ENCODE measurements around the gene KDM4C. TPM values are rescaled to one million over a fixed set of nuclear protein-coding genes. Genes with fewer than 3 reads are reported as not detected.
"Not testable (repeated sequence)": the region's sequence is repeated elsewhere in the genome, so short reads cannot be mapped to it uniquely, and the experiment has no call there.

The KDM4C gene
- total RNA-seq, 1 donor from 2014 or later: 51.1 TPM

GRCh38 chr9:7164440-7165330, 406.9 kb downstream of the KDM4C start:
- intact Hi-C loops (cut with DNase I): no loop called here
- DNase-seq (ENCODE audit: low spot score): no peak
- ATAC-seq: no peak

DNA sequence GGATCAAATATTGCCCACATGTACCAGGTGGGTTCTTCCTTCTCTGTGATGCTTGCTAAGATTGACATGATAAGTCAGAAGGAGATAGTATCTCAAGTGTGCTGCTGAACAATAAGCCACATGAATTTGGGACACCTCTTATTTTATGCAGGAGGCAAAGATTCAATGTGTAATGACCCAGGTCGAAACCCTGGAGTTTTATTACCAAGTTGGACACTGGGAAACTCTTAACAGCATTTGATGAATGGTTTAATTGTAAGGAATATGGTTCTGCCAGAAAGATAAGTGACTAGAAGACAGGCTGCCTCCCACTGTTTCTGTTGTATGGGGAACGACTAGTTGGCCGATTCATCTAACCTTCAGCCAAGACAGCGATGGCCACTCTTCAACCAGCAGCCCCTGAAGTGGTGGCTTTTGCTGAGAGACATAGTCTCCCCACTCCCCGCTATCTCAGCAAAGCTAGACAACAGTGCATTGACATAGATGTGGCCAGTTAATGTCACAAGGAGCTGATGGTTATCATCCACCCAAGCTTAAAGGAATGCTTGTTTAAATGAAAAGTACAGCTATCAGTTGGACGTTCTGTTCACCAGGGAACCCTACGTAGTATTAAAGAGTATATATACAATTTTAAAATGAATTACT, 407.7 kb downstream of the KDM4C start:
- intact Hi-C loops (cut with DNase I): no loop called here
- ATAC-seq: no peak

DNA sequence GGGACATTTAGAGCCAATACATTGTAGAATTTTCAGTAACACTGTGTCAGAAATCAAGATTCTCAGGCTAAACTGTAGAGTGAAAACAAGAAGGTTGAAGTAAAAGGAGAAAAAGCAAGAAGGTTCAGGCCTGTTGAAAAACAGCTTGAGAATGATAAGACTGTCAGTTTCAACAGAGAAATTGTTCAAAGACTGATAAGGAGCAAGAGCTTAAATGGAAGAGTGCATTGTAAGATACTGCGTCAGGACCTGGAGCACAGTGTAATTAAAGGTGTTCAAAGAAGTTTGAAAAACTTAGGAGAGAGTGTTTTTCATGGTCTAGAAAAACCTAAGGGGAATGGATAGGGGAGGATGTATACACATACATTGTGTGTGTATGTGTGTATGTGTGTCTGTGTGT, 408.3 kb downstream of the KDM4C start:
- DNase-seq (ENCODE audit: low spot score): no peak

More for the DNA sequence above, 407.7 kb downstream of the KDM4C start:
- no peak for DNase-seq (ENCODE audit: low spot score)

DNA sequence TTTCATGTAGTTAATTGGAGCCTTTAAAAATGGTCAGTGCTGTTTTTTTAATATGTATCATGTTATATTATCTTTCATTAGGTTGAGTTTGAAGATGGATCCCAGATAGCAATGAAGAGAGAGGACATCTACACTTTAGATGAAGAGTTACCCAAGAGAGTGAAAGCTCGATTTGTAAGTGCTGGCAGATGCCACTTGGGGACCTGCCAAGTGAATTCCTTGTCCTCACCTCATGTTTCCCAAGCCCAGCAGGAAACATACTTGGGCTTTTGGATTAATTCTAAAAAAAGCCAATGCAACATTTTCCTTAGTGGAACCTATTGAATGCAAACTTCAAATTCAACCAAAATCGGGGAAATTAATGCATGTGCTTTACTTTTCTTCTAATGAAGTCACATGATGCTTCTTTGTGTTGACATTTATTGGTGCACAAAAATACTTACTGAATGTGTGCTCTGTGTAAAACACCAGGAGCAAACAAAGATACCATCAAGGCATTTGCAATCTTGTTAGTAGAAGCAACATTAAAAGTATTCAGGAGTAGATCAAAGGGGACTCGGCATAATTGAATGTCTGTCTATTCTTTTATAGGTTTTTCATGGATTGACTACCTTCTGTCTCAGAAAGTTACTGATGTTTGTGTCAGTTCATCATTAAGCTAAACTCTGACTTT, 412.1 kb downstream of the KDM4C start:
- DNase-seq (ENCODE audit: low spot score) (no peak), ATAC-seq (no peak)
- intact Hi-C loops (cut with DNase I): no loop called here

More for the DNA sequence above, 408.3 kb downstream of the KDM4C start:
- ATAC-seq: no peak
- intact Hi-C loops (cut with DNase I): no loop called here

- intact Hi-C loops (cut with DNase I): no loop called here
- ATAC-seq: no peak
- no peak for DNase-seq (ENCODE audit: low spot score)
These were observed 413.8 kb downstream of the KDM4C start for GRCh38 chr9:7171396-7172153.

GRCh38 chr9:7172154-7173115, 414.7 kb downstream of the KDM4C start:
- intact Hi-C loops (cut with DNase I): no loop called here
- DNase-seq (ENCODE audit: low spot score) (no peak), ATAC-seq (peak; percentile 22)

GRCh38 chr9:7173139-7173538, 415.4 kb downstream of the KDM4C start:
- intact Hi-C loops (cut with DNase I): no loop called here
- DNase-seq (ENCODE audit: low spot score) (no peak), ATAC-seq (no peak)

- ATAC-seq (no peak), DNase-seq (ENCODE audit: low spot score) (no peak)
- intact Hi-C loops (cut with DNase I): no loop called here
These were observed 416.5 kb downstream of the KDM4C start for GRCh38 chr9:7174301-7174700.

GRCh38 chr9:7174884-7175283, 417.1 kb downstream of the KDM4C start:
- ATAC-seq: no peak
- intact Hi-C loops (cut with DNase I): no loop called here
- no peak for DNase-seq (ENCODE audit: low spot score)

GRCh38 chr9:7176561-7176960, 418.8 kb downstream of the KDM4C start:
- ATAC-seq (no peak), DNase-seq (ENCODE audit: low spot score) (no peak)
- intact Hi-C loops (cut with DNase I): no loop called here

GRCh38 chr9:7177383-7177782, 419.6 kb downstream of the KDM4C start:
- DNase-seq (ENCODE audit: low spot score): no peak
- intact Hi-C loops (cut with DNase I): no loop called here
- ATAC-seq: no peak

GRCh38 chr9:7178729-7179128, 421.0 kb downstream of the KDM4C start:
- intact Hi-C loops (cut with DNase I): no loop called here
- ATAC-seq: no peak
- DNase-seq (ENCODE audit: low spot score): no peak

DNA sequence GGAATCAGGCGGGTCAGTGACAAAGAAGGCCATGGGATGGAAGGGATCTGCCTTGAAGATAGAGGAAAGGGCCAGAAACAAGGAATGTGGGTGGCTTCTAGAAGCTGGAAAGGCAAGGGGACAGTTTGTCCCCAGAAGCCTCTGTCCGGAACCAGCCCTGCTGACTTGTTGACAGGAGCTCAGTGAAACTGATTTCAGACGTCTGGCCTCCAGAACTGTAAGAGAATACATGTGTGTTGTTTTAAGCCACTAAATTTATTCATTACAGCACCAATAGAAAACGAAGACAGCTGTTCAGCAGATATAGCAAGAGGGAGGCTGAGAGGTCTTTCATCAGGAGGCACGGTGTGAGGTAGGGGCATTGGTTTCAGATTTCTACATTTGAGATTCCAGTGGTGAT, 422.5 kb downstream of the KDM4C start:
- ATAC-seq: no peak
- no peak for DNase-seq (ENCODE audit: low spot score)
- intact Hi-C loops (cut with DNase I): no loop called here

DNA sequence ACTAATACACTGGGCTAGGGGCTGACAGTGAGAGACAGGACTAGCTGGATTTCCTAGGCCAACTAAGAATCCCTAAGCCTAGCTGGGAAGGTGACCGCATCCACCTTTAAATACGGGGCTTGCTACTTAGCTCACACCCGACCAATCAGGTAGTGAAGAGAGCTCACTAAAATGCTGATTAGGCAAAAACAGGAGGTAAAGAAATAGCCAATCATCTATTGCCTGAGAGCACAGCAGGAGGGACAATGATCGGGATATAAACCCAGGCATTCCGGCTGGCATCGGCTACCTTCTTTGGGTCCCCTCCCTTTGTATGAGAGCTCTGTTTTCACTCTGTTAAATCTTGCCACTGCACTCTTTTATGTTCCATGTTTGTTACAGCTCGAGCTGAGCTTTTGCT, 425.4 kb downstream of the KDM4C start:
- ATAC-seq; intact Hi-C loops (cut with DNase I); DNase-seq (ENCODE audit: low spot score): not testable (repeated sequence)

GRCh38 chr9:7185612-7186011, 427.8 kb downstream of the KDM4C start:
- DNase-seq (ENCODE audit: low spot score): no peak
- intact Hi-C loops (cut with DNase I): no loop called here
- peak; percentile 83 for ATAC-seq

DNA sequence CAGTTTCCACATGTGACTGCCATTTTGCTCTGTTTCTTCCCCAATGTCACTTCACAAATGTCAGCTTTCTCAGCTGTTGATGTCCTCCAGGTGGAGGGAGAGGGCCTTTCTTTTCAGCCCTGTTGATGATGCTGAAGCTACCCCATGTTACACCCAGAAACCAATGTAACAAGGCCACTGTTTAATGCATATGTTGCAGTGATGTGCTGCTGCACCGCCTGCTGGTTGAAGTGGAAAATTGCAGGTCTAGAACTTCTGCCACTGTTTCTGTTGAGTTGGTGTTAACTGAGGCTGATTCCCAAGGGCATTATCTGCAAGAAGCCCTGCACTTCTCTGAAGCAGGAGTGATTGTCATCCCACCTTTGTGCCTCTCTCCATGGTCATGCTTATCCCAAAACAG, 428.4 kb downstream of the KDM4C start:
- intact Hi-C loops (cut with DNase I): no loop called here
- no peak for ATAC-seq
- DNase-seq (ENCODE audit: low spot score): no peak

DNA sequence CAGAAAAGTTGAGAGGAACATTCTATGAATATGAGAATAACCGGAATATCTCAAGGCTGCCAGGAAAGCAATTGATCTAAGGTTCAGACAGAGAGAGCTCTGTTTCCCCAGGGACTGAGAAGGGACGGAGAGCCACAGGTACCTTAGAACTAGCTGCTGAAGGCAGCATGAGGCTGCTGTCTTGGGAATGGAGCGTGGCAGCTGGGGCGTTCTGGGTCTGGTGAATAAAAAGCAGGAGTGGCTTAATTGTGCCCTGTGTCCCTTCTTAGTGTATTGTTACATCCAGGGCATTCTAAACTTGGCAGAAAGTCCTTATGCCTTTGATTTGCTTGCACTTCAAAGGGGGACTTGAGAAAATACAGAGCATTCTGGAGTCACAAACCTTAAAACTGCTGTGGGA, 434.5 kb downstream of the KDM4C start:
- intact Hi-C loops (cut with DNase I): no loop called here

GRCh38 chr9:7195526-7195925, 437.8 kb downstream of the KDM4C start:
- DNase-seq (ENCODE audit: low spot score) (no peak), ATAC-seq (no peak)
- intact Hi-C loops (cut with DNase I): no loop called here

More for the DNA sequence above, 434.5 kb downstream of the KDM4C start:
- ATAC-seq: no peak
- DNase-seq (ENCODE audit: low spot score): no peak

Measured in sciatic nerve (tissue), 2 donors.